HG03097 (cell line): Measurements from ENCODE around the gene TBC1D16.

Experiments used
- ATAC-seq: cut with Tn5 transposase; IDR thresholded peaks from one replicate; pipeline ENCODE4 v1.9.1; 2021; ENCODE audit not compliant: unreplicated experiment, low FRiP score

The TBC1D16 gene

DNA sequence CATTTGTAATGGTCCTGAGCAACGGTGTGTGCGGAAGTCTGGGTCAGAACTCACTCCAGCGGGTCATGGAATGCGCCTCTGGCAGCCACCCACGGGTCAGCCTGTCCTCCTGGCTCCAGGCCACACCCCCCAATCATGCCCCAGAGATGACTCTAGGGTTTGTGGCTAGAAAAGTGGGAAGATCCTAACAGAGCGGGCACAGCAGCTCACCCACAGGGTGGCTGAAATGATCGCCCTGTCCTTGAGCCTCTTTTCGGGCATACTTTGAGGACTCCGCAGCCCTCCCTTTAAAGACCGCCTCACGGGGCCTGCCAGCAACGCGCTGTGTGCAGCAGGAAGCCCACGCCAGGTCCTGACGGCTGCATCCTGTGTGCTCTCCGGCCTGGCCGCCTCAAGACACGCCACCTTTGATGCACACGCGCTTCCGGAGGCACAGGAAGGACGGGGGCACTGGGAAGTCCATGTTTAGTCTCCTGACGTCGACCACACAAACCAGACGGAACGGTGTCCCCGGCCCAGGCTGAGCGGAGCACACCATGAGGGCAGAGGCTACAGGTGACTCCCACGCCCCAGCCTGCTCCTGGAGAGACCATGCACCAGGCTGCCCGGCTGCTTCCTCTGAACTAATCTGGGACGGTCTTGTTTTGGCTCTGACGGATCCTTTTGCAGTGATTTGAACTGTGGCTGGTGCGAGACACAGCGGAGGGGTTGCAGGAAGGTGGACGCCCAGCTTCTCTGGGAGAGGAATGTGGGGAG is 92.9 kb downstream of the TBC1D16 start:
- ATAC-seq = no peak

- ATAC-seq = no peak
Observed at GRCh38 chr17:79942011-79942405, 93.7 kb downstream of the TBC1D16 start.

GRCh38 chr17:79941088-79942010 is 94.3 kb downstream of the TBC1D16 start:
- ATAC-seq = no peak

DNA sequence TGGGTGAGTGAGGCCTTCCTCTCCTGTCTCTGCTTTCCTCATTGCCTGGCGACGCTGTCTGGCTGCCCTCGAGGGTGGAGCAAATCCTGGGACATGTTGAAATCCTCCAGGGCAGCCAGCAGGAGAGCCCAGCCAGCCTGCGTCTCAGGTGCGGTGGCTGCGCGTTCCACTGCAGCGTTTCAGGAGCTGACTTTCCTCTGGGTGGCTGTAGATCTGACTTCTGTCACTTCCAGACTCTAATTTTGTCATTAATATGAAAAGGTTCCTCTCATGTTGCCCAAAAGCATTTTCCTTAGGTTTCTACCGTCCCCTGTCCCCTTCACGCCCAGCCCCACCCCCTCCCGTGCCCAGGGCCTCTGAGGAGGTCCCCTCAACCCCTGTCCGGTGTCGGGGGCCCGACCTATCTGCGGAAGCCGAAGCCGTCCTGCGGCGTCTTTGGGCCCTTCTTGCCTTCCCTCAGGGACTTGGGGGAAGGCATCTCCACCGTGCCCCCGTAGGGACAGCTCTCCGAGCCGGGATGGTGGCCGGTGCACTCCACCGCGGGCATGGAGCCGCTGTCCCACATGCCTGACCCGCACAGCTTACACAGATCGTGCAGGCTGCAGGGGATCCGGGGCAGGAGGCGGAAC is 95.1 kb downstream of the TBC1D16 start:
- ATAC-seq = no peak

- ATAC-seq = no peak
Observed at GRCh38 chr17:79939755-79940458, 95.8 kb downstream of the TBC1D16 start.

DNA sequence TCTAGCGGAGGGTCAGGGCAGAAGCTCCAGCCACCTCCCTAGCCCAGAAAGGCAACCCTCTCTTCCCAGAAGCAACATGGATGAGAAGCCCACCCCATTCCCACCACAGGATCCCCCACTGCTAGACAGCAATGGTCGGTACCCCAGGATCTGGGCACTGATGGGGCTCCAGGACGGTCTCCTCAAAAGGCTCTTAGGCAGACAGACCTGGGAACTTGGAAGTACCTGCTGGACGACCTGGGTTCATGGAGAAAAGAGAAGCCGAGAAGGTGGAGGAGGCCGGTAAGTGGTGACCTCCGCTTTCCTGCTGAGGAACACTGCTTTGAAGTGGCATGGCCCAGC is 96.6 kb downstream of the TBC1D16 start:
- no peak for ATAC-seq

DNA sequence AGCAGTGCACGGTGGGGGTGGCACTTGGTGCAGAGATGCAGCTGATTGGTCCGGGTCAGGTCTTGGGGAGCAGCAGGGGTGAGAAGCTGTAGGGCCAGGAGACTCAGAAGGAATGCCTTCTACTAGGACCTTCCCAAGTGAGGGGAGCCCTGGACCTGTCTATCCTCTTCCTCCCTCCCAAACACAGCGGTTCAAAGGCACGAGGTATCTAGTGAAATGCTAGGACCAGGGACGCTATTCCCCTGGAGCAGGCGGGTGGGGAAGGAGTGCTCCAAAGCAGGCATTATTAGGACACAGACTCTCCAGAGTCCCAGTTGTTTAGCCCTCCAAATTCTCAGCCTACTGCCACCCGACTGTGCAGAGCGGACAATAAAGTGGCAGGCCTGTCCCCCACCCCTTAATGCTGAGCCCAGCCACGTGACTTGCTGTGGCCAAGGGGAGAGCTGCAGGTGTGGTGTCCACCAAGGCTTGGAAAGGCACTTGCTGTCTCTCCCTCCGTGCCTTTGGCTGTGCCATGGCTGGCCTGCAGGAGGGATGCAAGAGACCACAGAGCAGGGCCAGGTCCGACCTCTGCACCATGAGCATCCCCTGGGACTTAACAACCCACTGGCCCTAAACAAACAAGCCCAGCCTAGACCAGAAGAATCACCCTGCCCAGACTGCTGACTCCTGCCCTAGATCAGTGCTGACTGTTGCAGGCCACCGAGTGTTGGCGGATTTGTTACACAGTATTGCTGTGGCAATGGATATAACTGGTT is 97.2 kb downstream of the TBC1D16 start:
- ATAC-seq = no peak

DNA sequence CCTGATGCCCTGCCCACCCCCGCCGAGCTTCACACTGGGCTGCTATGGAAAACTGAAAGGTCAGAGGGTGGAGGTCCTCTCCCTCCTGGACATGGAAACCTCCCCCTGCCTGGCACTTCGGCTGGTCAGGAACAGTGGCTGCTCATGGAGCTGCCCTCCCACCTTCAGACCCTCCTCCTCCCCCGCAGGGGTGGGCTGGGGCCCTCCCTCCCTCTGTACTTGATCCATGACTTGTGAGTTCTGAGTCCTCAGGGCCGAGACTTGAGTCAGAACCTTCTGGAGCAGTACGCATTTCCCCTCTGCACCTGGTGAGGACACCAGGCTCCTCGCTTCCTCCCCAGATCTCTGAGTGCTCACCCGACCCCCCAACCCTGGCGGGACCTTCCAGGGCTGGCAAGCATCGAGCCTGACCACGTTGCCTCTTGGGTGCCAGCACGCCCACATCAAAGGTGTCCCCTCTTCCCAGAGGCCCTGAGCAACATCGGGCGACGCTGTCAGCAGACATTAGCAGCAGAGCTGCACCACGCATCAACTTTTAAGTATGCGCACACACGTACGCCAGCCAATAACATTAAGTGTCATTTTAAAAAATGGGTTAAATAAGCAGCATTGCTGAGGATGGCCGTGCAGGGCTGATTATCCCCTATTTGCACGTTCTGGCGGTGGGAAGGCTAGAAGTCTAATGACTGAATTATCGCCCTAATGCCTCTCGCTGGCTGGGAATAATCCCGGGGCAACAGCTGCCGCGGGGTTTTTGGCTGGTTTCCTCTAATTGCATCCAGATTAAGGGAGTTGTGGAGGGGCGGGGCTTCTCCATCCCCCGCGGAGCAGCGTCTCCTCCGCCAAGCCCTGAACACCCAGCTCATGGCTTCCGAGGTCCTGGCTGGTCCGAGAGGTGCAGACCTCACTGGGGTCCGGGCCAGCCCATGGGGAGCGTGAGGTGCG is 98.0 kb downstream of the TBC1D16 start:
- ATAC-seq = no peak

GRCh38 chr17:79936641-79937381 is 98.9 kb downstream of the TBC1D16 start:
- ATAC-seq = no peak

- ATAC-seq = no peak
Observed at GRCh38 chr17:79936050-79936449, 99.6 kb downstream of the TBC1D16 start.

DNA sequence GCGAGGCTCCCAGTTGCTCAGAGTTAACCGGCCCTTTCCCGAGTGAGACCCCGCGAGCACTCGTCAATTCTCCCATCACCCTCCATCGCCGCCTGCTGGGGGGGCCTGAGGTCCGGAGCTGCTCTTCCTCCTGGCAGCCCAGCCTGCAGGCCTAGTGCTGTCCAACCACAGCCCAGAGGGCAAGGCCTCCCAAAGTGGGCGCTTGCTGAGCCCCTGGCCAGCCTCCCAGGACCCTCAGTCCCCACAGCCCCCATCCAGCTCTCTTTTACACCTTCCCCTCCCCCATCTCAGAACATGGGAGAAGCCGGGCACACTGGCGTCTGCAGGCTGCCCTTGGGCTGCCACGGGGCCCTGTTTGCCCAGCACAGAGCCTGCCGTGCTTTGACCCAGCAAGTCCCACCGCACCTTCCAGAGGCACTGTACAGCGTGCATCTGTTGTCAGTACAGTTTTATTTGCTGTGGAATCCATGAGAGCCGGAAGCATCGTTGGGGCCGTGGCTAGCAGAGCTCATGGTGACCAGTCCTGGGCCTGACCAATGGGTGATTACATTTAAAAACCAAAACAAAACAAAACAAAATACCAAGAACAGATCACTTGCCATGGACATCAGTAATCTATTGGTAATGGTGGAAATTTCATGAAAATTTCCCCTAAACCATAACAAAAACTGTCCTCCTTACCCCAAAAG is 100.3 kb downstream of the TBC1D16 start:
- ATAC-seq = no peak

GRCh38 chr17:79934653-79934970 is 101.1 kb downstream of the TBC1D16 start:
- no peak for ATAC-seq

DNA sequence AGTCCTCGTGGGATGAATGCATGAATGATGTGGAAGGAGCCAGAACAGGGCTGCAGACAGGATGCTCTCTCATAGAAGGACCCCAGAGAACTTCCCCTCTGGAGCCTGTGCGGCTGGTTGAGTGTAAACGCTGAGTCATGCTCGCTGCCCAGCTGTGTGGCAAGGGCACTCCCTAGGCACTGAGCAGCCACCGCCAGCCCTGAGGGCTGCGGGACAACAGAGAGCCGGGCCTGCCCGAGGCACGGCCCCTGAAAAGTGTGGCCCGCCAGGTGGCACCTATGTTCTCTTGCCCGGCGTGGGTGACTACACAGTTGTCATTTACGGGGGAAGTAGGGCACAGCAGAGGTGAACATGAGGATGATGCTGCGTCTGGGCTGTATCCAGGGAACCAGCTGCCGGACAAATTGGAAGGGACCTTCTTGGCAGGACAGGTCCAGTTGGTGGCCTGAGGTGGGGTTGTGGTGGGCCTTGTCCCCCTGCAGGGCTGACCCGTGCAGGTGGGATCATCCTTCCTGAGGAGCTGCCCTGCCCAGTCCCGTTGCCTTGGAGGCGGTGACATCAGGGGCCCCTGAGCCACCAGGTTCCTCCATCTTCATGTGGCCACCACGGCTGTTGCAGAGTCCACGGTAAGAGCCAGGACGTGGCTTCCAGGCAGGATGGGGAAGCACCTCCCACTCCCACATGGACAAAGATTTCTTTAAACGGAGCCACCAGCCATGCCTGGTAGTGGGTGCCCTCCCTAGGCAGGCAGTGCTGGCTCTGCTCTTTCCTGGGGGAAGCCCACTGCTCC is 101.6 kb downstream of the TBC1D16 start:
- ATAC-seq = no peak

DNA sequence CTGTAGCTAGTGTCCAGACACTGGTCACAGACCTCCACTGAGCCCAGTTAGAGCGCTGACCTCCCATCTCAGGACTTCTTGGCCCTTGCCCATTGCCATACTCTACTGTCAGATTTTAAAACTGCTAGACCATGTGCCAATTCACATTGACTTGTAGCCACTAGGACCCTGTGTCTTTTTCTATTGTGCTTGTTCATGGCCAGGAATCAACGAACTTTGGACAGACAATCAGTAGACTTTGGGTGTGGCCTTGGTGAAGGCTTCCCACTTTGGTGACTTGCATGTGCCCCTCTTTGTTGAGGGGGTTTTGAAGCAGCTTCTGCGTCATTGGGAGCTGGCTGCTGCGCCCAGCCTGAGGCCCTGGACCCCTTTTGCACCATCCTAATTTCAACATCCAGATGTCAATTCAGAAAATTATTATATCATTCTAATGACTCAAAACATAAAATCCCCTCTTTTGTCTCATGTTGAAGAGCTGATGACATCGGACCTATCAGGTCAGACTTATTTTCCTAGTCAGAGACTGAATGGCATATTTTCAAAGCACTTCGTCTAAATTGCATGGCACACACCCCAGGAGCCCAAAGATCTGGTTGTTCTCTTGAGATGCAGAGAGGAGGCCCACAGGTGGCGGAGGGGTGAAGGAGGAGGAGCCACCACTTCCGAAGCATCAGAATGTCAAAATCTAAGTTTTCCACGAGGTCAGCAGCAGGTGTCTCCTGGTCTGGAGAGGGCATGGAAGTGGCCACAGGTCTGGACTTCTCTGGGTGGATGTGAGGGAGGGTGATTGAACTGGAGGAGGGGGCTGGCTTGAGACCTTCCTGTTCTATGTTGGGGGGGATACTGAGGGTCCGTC is 103.0 kb downstream of the TBC1D16 start:
- no peak for ATAC-seq

- ATAC-seq = no peak
Observed at GRCh38 chr17:79931817-79932309, 103.8 kb downstream of the TBC1D16 start.
